A549 (cell line): ENCODE data around the gene LCN9. TPM values are rescaled to one million over a fixed set of nuclear protein-coding genes. Genes with fewer than 3 reads are reported as not detected.
"Not testable (repeated sequence)": the region's sequence is repeated elsewhere in the genome, so short reads cannot be mapped to it uniquely, and the experiment has no call there.

Experiments used
- ATAC-seq, 2 experiments: fragments of 200-7000 bp in 1 of 2; fragments of >200 bp in 1 of 2; cut with Nextera tagmentation in 1 of 2; cut with Tn5 transposase in 1 of 2; 3 replicates each; pipeline versions ENCODE4 v1.8.0 to v1.9.1; 2018 to 2020; ENCODE audit warnings: mild to moderate bottlenecking in 1 of 2, moderate library complexity in 1 of 2
- CTCF ChIA-PET: fragments of 300-600 bp; sonication (Branson Sonifier 250); formaldehyde crosslinking; extraction: SDS; loops from one replicate; lab custom pipeline; 2021; ENCODE audit warnings: antibody characterized with exemption, inconsistent platforms; lab: Yijun Ruan, JAX
- POLR2A ChIA-PET: fragments of 350-600 bp; formaldehyde crosslinking; extraction: SDS; loops from one replicate; lab custom pipeline; 2021; ENCODE audit warnings: antibody characterized with exemption, inconsistent platforms; lab: Yijun Ruan, JAX
- DNase-seq, 2 experiments: peaks; one replicate each; pipeline versions ENCODE4 v3.0.0 to v3.0.0-alpha.2; 2011 to 2016; ENCODE audit warnings: low read depth in 1 of 2, low spot score in 1 of 2
- FAIRE-seq: peaks from 2 replicates; lab custom pipeline; 2011; peaks lifted over from hg19 to GRCh38; lab: Jason Lieb, UNC
- H3K27ac ChIP-seq, 2 experiments: fragments of >200 bp; sonication (Bioruptor Twin); formaldehyde crosslinking; 3 replicates each; pipeline ENCODE4 v1.5.1; 2016 to 2017
- H3K4me1 ChIP-seq: fragments of >200 bp; sonication (Bioruptor Twin); formaldehyde crosslinking; 3 replicates; pipeline ENCODE4 v1.6.1; 2016
- H3K4me2 ChIP-seq: fragments of >200 bp; sonication (Bioruptor Twin); formaldehyde crosslinking; 3 replicates; pipeline ENCODE4 v1.6.1; 2016
- H3K4me3 ChIP-seq: fragments of >200 bp; sonication (Bioruptor Twin); formaldehyde crosslinking; 3 replicates; pipeline ENCODE4 v1.5.1; 2016
- H3K9me3 ChIP-seq: fragments of >200 bp; sonication (Bioruptor Twin); formaldehyde crosslinking; 3 replicates; pipeline ENCODE4 v1.6.1; 2016
- CBX8 ChIP-seq: fragments of 200-600 bp; sonication (generic); IDR thresholded peaks from 2 replicates; pipeline ENCODE4 v1.6.1; 2016
- CHD2 ChIP-seq: fragments of 150-350 bp; IDR thresholded peaks from 2 replicates; pipeline ENCODE4 v1.6.1; 2014; ENCODE audit warnings: low read length; ENCODE audit not compliant: partially characterized antibody
- EHF ChIP-seq: fragments of 250-450 bp; sonication (Bioruptor Pico); IDR thresholded peaks from 2 replicates; pipeline ENCODE4 v1.5.0; 2020; ENCODE audit warnings: mild to moderate bottlenecking
- HEYL ChIP-seq: fragments of 250-450 bp; sonication (Bioruptor Pico); IDR thresholded peaks from 2 replicates; pipeline ENCODE4 v1.8.0; 2021; ENCODE audit warnings: mild to moderate bottlenecking, moderate library complexity
- HOXA7 ChIP-seq: fragments of 250-450 bp; sonication (Bioruptor Pico); IDR thresholded peaks from 2 replicates; pipeline ENCODE4 v1.5.0; 2020; ENCODE audit warnings: mild to moderate bottlenecking, moderate library complexity
- HOXB13 ChIP-seq: fragments of 250-450 bp; sonication (Bioruptor Pico); IDR thresholded peaks from 2 replicates; pipeline ENCODE4 v1.5.0; 2020; ENCODE audit warnings: low read depth, mild to moderate bottlenecking, moderate library complexity
- JUN ChIP-seq, 2 experiments: fragments of >200 bp; sonication (Bioruptor Twin); formaldehyde crosslinking; IDR thresholded peaks; 2 replicates in 1 of 2; 3 replicates in 1 of 2; pipeline ENCODE4 v1.6.1; 2016 to 2017
- KDM5A ChIP-seq: fragments of 200-600 bp; sonication (generic); IDR thresholded peaks from 2 replicates; pipeline ENCODE4 v1.6.1; 2016; ENCODE audit warnings: antibody characterized with exemption, mild to moderate bottlenecking
- MAFK ChIP-seq: fragments of 450-650 bp; IDR thresholded peaks from 2 replicates; pipeline ENCODE4 v1.6.1; 2014; ENCODE audit not compliant: partially characterized antibody
- MYC ChIP-seq: IDR thresholded peaks from 2 replicates; pipeline ENCODE4 v1.6.1; 2012; ENCODE audit warnings: mild to moderate bottlenecking, inconsistent platforms, low read length, improper control_type of control experiment, borderline replicate concordance
- NFE2L2 ChIP-seq: fragments of 150-350 bp; conservative IDR thresholded peaks from 2 replicates; pipeline ENCODE4 v1.6.1; 2014; ENCODE audit warnings: low read length
- NR3C1 ChIP-seq: fragments of >200 bp; sonication (Bioruptor Twin); formaldehyde crosslinking; IDR thresholded peaks from 3 replicates; pipeline ENCODE4 v1.6.1; 2017
- PHF8 ChIP-seq: fragments of 200-600 bp; sonication (generic); IDR thresholded peaks from 2 replicates; pipeline ENCODE4 v1.6.1; 2016; ENCODE audit warnings: low read depth, mild to moderate bottlenecking, antibody characterized with exemption, moderate library complexity, borderline replicate concordance
- POLR2A ChIP-seq: IDR thresholded peaks from 2 replicates; pipeline ENCODE4 v1.6.1; 2012; ENCODE audit warnings: mild to moderate bottlenecking, low read length
- RAD21 ChIP-seq, 2 experiments: fragments of >200 bp in 1 of 2; sonication (Bioruptor Twin) in 1 of 2; formaldehyde crosslinking in 1 of 2; IDR thresholded peaks in 1 of 2; conservative IDR thresholded peaks in 1 of 2; 2 replicates in 1 of 2; 3 replicates in 1 of 2; pipeline ENCODE4 v1.6.1; 2012 to 2018; ENCODE audit warnings: inconsistent platforms in 1 of 2
- RARB ChIP-seq: fragments of 250-450 bp; sonication (Bioruptor Pico); IDR thresholded peaks from 2 replicates; pipeline ENCODE4 v1.8.0; 2021; ENCODE audit warnings: mild to moderate bottlenecking, moderate library complexity
- RCOR1 ChIP-seq: fragments of 150-350 bp; IDR thresholded peaks from 2 replicates; pipeline ENCODE4 v1.6.1; 2014; ENCODE audit warnings: antibody characterized with exemption, low read length, low read depth
- RFX5 ChIP-seq: fragments of 450-650 bp; IDR thresholded peaks from 2 replicates; pipeline ENCODE4 v1.7.1; 2014; ENCODE audit warnings: antibody characterized with exemption, mild to moderate bottlenecking, moderate library complexity
- SREBF2 ChIP-seq: fragments of 450-650 bp; IDR thresholded peaks from 2 replicates; pipeline ENCODE4 v1.6.1; 2014; ENCODE audit warnings: mild to moderate bottlenecking, moderate library complexity
- TFCP2L1 ChIP-seq: fragments of 250-450 bp; sonication (Bioruptor Pico); IDR thresholded peaks from 2 replicates; pipeline ENCODE4 v1.5.0; 2021; ENCODE audit warnings: mild to moderate bottlenecking
- ZSCAN20 ChIP-seq: fragments of 250-450 bp; sonication (Bioruptor Pico); IDR thresholded peaks from 2 replicates; pipeline ENCODE4 v1.8.0; 2022; ENCODE audit warnings: mild to moderate bottlenecking, moderate library complexity
- WGBS: methylation state at CpG from one replicate; pipeline ENCODE4 v1.1.6; 2017; ENCODE audit errors: missing lambda C conversion rate; 5-methylcytosine and 5-hydroxymethylcytosine counted together
- polyA plus RNA-seq, 4 experiments: library from polyadenylated mRNA; depleted of rRNA in 3 of 4; stranded (reverse); fragments of >200 nt; fragmentation: RNase III in 1 of 4; extraction: RNeasy Plus Mini Kit Qiagen cat#74134 plus additional on column Dnase treatment in 1 of 4; gene quantifications; 2 replicates in 3 of 4; 3 replicates in 1 of 4; pipeline ENCODE4 v1.2.3, GENCODE V29; 2011 to 2017
- TF ChIP-seq, protein P1 (sequence below): fragments of >200 bp; sonication (Bioruptor Twin); formaldehyde crosslinking; IDR thresholded peaks from 2 replicates; pipeline ENCODE4 v1.6.1; 2016
- TF ChIP-seq, protein P2 (sequence below): IDR thresholded peaks from 2 replicates; pipeline ENCODE4 v1.6.1; 2012
- TF ChIP-seq, protein P3 (sequence below): fragments of 250-450 bp; sonication (Bioruptor Pico); IDR thresholded peaks from 2 replicates; pipeline ENCODE4 v1.5.0; 2020; ENCODE audit warnings: low read depth, mild to moderate bottlenecking, moderate library complexity
- TF ChIP-seq, protein P4 (sequence below): fragments of 250-450 bp; sonication (Bioruptor Pico); IDR thresholded peaks from 2 replicates; pipeline ENCODE4 v1.5.0; 2021; ENCODE audit warnings: mild to moderate bottlenecking, moderate library complexity, borderline replicate concordance
- TF ChIP-seq, protein P5 (sequence below): IDR thresholded peaks from 2 replicates; pipeline ENCODE4 v1.6.1; 2012; ENCODE audit warnings: low read depth, borderline replicate concordance

Gene LCN9
- polyA plus RNA-seq, 2 of the 4 experiments (the other 2 are of a cell fraction) = not detected

DNA sequence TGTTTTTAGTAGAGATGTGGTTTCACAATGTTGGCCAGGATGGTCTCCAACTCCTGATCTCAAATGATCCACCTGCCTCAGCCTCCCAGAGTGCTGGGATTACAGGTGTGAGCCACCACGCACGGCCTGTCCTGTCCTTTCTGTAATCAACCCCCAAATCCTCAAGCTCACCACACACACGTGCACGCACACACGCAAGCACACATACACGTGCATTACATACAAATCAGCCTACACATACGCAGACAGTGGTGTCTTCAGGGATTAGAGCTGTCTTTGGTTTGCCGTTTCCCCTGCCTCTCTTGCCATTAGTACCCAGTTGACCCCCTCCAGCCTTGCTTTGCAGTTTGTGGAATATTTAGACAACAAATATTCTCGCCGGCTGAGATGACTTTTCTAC, 30.3 kb upstream of the LCN9 start:
- no peak for ATAC-seq
- DNase-seq = no peak
- Histone ChIP-seq H3K27ac (no peak overlapping the region), H3K4me2 (no peak overlapping the region), H3K4me1 (no peaks in the 10 kb centered on the region), H3K4me3 (no peak overlapping the region), H3K9me3 (peaks cover 13% of the 10 kb centered on the region; the same call in 1 of the 3 replicates)
- ChIA-PET CTCF (no interaction called here), POLR2A (no interaction called here)
- no peak for FAIRE-seq
- WGBS = 34% methylated on average over 10 of the region's 10 CpGs
- TF ChIP-seq TFCP2L1 (CRISPR knock-in tag) (no peak), NR3C1 (no peak), PHF8 (no peak), RFX5 (no peak), MYC (no peak), CBX8 (no peak), MAFK (no peak), RCOR1 (no peak)
- TF ChIP-seq, protein P1, sequence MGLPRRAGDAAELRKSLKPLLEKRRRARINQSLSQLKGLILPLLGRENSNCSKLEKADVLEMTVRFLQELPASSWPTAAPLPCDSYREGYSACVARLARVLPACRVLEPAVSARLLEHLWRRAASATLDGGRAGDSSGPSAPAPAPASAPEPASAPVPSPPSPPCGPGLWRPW = no peak
- TF ChIP-seq, protein P2, sequence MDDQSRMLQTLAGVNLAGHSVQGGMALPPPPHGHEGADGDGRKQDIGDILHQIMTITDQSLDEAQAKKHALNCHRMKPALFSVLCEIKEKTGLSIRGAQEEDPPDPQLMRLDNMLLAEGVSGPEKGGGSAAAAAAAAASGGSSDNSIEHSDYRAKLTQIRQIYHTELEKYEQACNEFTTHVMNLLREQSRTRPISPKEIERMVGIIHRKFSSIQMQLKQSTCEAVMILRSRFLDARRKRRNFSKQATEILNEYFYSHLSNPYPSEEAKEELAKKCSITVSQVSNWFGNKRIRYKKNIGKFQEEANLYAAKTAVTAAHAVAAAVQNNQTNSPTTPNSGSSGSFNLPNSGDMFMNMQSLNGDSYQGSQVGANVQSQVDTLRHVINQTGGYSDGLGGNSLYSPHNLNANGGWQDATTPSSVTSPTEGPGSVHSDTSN = no peak
- TF ChIP-seq, protein P3, sequence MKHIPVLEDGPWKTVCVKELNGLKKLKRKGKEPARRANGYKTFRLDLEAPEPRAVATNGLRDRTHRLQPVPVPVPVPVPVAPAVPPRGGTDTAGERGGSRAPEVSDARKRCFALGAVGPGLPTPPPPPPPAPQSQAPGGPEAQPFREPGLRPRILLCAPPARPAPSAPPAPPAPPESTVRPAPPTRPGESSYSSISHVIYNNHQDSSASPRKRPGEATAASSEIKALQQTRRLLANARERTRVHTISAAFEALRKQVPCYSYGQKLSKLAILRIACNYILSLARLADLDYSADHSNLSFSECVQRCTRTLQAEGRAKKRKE (CRISPR knock-in tag) = no peak

DNA sequence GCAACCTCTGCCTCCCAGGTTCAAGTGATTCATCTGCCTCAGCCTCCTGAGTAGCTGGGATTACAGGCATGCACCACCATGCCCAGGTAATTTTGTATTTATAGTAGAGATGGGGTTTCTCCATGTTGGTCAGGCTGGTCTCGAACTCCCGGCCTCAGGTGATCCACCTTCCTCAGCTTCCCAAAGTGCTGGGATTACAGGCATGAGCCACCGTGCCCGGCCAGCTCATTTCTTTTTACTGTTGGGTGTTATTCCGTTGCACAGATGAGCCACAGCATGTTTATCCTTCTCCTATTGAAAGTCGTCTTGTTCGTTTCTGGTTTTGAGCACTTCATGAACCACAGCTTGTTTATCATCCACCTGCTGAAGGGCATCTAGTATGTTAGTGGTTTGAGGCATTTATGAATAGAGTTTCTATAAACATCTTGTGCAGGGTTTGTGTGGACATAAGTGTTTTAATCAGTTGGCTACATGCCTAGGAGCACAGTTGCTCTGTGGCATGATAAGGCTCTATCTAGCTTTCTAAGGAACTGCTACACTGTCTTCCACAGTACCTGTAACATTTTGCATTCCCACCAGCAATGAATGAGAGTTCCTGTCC, 26.1 kb upstream of the LCN9 start:
- H3K4me2 ChIP-seq, FAIRE-seq, DNase-seq, ATAC-seq, H3K4me1 ChIP-seq, H3K27ac ChIP-seq, H3K4me3 ChIP-seq, H3K9me3 ChIP-seq, POLR2A ChIA-PET: not testable (repeated sequence)
- WGBS = 10% methylated on average over 7 of the region's 7 CpGs
- CTCF ChIA-PET = interaction anchor here (0.9 to 1.7 kb wide), 6 partner anchors 12 to 227 kb away, joined by 3 to 7 read pairs (median 4); no protein-coding TSS in a partner anchor

DNA sequence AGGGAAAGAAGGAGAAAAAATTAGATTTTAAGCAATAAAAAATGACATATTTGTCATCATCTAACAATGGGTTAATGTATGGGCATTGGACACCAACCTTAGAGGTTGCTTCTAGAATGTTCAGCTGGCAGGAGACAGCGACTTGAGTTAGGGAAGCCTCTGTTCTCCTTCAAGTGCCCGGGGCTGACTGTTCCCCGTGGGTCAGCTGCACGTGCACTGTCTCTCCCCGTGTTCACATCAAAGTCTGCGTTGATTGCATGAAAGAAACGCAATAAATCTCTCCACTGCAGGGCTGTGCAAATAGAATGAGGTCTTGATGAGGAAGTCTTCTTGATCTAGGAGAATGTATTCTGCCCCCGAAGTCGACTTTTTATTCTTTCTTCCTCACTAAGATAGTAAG, 23.9 kb upstream of the LCN9 start, which contains the start of gene GLT6D1:
Gene GLT6D1, minus strand, starts transcription at position 345 of the 400 bp plus-strand sequence. CDS start 353 bp downstream, outside the sequence.
- DNase-seq = no peak
- Histone ChIP-seq H3K27ac (no peak within 1 kb of the TSS), H3K4me3 (no peak within 1 kb of the TSS)
- no peak for FAIRE-seq
- CTCF ChIA-PET = interaction anchor here (0.8 to 0.9 kb wide), 2 partner anchors 35 to 36 kb away, joined by 3 read pairs; no protein-coding TSS in a partner anchor
- no peak for ATAC-seq
- TF ChIP-seq ZSCAN20 (CRISPR knock-in tag) = no peak
- no peak for TF ChIP-seq KDM5A
- no peak for TF ChIP-seq SREBF2
- no peak for TF ChIP-seq CHD2
- TF ChIP-seq MYC = no peak
- no peak for TF ChIP-seq RFX5
- TF ChIP-seq RARB (CRISPR knock-in tag) = no peak
- TF ChIP-seq HOXB13 = no peak
- TF ChIP-seq CBX8 = no peak
- TF ChIP-seq, all 56 proteins: peak for 0
- POLR2A ChIA-PET = no interaction called here
- 7% methylated on average over 9 of the region's 9 CpGs for WGBS
- no peaks in the 10 kb centered on the region for H3K4me1 ChIP-seq
- no peak within 1 kb of the TSS for H3K4me2 ChIP-seq
- H3K9me3 ChIP-seq = peaks cover 19% of the 10 kb centered on the region; the same call in 2 of the 3 replicates

DNA sequence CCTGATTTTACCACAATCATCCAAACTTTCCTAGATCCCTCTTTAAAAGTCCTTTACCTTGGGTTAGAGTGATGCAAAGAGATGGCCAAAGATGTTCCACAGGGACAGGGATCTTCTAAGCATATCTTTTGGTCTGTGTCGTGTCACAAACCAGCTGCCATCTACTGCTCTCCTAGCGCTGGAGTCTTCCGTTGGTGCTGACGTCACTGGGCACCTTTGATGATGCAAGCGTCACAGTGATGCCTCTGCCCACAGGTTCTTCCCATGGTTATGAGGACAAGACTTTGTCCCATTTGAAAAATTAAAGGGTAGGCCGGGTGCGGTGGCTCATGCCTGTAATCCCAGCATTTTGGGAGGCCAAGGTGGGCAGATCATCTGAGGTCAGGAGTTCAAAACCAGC, 22.1 kb upstream of the LCN9 start:
- H3K4me2 ChIP-seq = no peak overlapping the region
- CTCF ChIA-PET = no interaction called here

More for the DNA sequence above, 22.1 kb upstream of the LCN9 start:
- no peak overlapping the region for H3K27ac ChIP-seq
- H3K9me3 ChIP-seq = peaks cover 30% of the 10 kb centered on the region
- POLR2A ChIA-PET = no interaction called here
- FAIRE-seq = no peak
- 39% methylated on average over 7 of the region's 7 CpGs for WGBS
- no peaks in the 10 kb centered on the region for H3K4me1 ChIP-seq
- no peak for DNase-seq
- no peak overlapping the region for H3K4me3 ChIP-seq
- TF ChIP-seq, protein P4, sequence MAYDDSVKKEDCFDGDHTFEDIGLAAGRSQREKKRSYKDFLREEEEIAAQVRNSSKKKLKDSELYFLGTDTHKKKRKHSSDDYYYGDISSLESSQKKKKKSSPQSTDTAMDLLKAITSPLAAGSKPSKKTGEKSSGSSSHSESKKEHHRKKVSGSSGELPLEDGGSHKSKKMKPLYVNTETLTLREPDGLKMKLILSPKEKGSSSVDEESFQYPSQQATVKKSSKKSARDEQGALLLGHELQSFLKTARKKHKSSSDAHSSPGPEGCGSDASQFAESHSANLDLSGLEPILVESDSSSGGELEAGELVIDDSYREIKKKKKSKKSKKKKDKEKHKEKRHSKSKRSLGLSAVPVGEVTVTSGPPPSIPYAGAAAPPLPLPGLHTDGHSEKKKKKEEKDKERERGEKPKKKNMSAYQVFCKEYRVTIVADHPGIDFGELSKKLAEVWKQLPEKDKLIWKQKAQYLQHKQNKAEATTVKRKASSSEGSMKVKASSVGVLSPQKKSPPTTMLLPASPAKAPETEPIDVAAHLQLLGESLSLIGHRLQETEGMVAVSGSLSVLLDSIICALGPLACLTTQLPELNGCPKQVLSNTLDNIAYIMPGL = no peak
- TF ChIP-seq RAD21 (conservative IDR thresholded peaks at IDR 0.05 in 1 of 2, IDR thresholded peaks at IDR 0.05 in 1 of 2) (no peak), CHD2 (no peak), MAFK (no peak), JUN (IDR thresholded peaks at IDR 0.05) (no peak), HEYL (CRISPR knock-in tag) (no peak), POLR2A (no peak), HOXA7 (CRISPR knock-in tag) (no peak), MYC (no peak), NFE2L2 (no peak), EHF (CRISPR knock-in tag) (no peak)
- TF ChIP-seq, protein P5, sequence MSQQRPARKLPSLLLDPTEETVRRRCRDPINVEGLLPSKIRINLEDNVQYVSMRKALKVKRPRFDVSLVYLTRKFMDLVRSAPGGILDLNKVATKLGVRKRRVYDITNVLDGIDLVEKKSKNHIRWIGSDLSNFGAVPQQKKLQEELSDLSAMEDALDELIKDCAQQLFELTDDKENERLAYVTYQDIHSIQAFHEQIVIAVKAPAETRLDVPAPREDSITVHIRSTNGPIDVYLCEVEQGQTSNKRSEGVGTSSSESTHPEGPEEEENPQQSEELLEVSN = no peak
- ATAC-seq = no peak
